Activated CD8-positive, alpha-beta memory T cell treated with anti-CD3 and anti-CD28 coated beads for 48 hours (primary cell): ENCODE measurements around the gene APOL6.
"Not testable (repeated sequence)": the region's sequence is repeated elsewhere in the genome, so short reads cannot be mapped to it uniquely, and the experiment has no call there.

Experiments used
- DNase-seq, 3 experiments: peaks; one replicate each; pipeline ENCODE4 v3.0.0-alpha.2; 2020; ENCODE audit warnings: low read depth in 2 of 3, low spot score in 2 of 3

The APOL6 gene

DNA sequence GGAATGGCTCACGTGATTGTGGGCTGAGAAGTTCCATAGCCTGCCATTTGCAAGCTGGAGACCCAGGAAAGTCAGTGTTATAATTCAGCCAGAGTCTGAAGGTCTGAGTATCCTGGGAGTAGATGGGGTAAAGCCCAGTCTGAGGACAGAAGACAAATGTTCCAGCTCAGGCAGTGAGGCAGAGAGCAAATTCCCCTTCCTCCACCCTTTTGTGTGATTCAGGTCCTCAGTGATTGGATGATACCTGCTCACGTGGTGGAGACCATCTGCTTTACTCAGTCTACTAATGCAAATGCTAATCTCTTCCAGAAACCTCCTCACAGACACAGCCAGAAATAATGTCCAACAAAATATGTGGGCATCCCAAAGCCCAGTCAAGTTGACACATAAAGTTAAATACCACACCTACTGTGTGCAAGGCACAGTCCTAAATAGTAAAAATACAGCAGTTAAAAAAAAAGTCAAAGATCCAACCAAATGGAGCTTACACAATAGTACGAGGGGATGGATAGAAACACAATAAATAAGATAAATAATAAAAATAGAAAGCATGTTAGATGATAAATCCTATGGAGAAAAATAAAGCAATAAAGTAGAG is 13.2 kb upstream of the APOL6 start:
- DNase-seq: no peak

DNA sequence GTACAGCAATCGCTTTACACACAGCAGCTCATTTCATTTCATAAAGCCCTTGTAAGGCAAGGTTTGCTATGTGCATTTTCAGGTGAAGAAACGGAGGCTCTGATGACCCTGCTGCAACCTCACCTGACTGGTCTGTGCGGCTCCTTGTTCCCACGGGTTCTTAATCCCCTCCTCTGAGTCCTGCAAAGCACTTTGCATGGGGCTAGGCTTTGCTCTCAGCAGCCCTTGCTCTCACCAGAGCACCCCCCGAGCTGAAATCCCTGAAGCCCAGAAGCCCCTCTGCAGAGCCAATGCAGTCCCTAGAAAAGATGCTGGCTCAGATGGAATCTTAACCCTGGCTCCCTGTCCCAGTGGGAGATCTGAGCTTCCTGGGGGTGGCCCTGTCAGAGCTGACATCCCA is 11.0 kb upstream of the APOL6 start:
- DNase-seq: no peak

DNA sequence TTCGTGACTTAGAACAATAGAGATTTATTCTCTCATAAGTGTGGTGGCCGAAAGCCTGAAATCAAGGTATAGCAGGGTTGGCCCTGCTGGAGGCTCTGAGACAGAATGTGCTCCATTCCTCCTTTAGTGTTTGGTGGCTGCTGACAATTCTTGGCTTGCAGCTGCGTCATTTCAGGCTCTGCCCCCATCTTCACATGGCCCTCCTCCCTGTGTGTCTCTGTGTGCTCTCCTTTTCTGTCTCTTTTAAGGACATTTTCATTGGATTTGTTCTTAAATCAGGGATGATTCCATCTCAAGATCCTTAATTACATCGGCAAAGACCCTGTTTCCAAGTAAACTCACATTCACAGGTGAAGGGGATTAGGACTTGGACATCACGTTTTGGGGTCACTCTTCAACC is 10.2 kb upstream of the APOL6 start:
- no peak for DNase-seq

DNA sequence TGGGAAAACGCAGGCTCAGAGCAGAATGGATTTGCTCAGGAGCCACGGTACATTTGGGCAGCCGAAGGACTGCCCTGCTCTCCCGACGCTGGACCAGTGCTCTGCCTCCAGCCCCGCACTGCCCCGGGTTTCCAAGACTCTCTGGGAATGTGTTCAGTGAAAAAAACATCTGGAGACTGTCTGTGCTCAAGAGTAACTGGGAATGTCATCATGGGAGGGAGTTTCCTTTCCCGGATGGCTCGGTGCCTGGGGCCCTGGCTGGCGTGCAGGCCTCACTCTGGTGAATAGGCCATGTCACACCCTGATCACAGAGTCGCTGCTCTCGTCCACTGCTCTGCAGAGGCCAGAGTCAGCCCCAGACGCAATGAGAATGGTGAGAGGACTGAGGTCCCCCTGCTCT is 9.8 kb upstream of the APOL6 start:
- no peak for DNase-seq

DNA sequence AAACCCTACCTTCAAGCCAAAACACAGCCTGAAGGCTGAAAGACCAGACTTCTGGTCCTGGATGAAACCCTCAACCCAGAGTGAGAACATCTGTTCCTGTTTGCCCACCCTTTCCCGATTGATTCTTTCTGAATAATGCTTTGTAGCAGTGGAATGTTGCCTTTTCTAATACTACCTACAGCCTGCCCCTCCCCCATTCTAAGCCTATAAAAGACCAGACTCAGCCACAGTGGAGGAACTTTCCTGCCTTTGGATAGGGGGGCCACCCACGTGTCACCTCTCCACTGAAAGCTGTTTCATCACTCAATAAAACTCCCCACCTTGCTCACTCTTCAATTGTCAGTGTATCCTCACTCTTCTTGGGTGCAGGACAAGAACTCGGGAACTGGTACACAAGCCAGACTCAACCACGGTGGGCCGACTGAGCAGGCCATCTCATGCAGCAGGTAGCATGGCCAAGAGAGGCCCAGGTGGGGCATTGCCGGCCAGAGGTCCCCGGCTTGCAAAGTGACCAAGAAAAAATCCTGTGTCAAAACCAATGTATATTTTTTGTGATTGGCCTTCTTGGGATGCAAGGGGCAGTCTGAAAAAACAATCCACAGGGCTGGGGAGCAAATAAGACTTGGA is 6.6 kb upstream of the APOL6 start:
- DNase-seq: no peak

DNA sequence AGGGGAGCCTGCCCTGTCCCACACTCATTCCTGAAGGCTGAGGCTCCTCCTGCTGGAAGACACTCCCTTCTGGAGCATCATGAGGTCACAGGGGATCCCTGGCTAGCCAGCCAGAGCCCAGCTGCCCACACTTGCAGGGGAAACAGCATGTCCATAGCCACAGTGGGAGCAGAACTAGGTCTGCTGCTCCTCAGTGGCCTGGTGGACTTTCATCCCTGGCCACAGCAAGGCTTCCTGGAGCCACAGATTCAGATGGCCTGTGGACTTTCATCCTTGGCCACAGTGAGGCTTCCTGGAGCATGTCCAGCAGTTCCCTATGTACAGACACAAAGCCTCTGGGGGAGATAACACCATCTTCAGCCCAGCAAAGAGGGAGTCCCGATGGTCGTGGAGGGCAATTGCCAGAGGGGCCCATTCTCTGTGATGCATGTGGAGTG is 5.9 kb upstream of the APOL6 start:
- DNase-seq: no peak

DNA sequence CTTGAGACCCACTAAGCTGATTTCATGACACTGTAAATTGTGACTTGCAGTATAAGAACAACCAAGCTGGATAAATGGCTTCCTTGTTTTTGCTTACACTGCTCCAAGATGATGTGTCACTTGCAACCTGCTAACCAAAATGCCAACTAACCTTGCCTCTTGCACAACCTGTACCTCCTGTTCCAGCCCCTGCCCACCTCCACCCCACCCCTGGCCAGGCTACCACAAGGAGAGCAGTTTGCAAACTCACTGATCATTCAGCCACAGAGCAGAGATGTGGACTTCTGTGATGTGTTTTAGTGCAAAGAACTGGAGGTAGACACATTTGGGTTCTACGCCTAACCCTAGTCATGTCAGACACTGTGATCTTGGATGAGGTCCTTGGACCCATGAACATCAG is 4.3 kb upstream of the APOL6 start:
- DNase-seq: no peak

DNA sequence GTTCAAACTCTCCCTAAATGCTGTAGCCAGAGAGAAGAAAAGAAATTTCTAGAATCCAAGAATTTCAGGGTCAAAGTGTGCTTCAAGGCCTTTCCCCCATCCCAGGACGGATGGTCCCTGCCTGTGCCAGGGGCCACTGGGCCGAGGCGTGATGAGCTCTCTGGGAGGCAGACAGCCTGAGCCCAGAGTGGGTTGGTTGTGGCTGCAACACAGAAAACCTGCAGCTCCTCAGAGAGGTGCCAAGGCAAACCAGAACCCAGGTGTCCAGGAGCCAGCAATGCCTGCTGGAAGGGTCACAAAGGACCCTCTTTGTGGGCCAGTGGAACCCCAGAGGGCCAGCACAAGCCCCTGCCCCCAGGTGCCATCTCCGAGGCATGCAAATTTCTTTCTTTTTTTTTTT is 2.6 kb upstream of the APOL6 start:
- DNase-seq: no peak

DNA sequence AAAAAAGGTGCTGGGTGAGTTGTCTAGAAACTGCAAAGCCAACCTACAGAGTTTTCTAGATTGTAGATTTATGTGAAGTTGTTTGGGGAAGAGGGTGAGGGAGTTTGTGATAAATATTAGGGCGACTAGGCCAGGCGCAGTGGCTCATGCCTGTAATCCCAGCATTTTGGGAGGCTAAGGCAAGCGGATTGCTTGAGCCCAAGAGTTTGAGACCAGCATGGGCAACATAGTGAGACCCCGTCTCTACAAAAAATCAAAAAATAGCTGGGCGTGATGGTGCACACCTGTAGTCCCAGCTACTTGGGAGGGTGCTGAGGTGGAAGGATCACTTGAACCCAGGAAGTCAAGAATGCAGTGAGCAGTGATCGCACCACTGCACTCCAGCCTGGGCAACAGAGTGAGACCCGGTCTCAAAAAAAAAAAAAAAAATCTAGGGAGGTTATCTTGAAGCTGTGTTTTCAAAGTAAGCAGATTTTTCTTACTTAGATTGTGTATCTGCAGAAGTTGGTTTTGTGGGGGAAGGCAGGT is 844 bp downstream of the APOL6 start:
- no peak for DNase-seq

DNA sequence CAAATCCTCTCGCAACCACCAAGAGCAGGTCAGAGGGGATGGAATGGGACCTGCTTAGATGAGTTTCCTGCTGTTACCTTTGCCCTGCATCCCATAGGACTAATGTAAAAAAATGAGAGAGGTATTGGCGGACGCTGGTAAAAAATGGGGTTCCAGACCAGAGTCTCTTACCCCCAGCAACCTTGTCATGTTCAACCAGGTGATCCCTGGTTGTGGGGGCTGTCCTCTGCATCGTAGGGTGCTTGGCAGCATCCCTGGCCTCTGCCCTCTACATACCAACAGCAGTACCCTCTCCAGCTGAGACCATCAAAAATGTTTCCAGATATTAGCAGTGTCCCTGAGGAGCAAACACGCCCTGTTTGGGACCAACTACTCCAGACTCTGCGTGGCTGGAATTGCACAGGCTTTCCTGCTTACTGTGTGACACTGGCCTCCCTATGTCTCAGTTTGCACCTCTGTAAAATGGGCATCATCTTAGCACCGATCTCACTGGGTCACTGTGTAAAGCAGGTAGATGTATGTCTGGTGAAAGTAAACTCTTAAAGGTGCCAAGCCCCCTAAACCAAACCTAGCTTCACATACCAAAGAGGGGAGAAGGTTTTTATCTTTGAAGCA is 1.5 kb downstream of the APOL6 start:
- DNase-seq: no peak

DNA sequence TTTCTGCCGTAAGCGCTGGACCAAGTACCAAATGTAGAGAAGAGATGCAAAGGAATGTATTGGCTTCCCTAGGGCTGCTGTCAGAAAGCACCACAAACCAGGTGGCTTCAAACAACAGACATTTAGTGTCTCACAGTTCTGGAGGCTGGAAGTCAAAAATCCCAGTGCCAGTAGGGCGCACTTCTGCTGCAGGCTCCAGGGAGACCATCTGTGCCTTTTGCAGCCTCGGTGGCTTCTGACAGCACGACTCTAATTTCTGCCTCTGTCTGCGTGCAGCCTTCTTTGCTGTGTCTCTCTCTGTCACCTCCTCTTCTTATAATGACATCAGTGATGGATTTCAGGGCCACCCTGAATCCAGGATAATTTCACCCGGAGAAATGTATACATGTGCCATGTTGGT is 2.8 kb downstream of the APOL6 start:
- no peak for DNase-seq

DNA sequence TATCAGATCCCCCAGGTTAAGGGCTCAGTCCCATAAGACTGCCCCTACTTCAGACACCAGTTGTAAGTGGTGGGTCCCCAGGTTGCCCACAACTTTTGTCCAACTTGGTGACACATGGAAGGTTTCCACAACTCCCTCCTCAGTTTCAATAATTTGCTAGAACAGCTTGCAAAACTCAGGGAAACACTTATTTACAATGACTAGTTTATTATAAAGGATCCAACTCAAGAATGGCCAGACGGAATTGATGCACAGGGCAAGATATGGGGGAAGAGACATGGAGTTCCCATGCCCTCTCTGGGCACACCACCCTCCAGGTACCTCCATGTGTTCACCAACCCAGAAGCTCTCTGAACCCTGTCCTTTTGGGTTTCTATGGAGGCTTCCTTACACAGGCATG is 5.6 kb downstream of the APOL6 start:
- no peak for DNase-seq

DNA sequence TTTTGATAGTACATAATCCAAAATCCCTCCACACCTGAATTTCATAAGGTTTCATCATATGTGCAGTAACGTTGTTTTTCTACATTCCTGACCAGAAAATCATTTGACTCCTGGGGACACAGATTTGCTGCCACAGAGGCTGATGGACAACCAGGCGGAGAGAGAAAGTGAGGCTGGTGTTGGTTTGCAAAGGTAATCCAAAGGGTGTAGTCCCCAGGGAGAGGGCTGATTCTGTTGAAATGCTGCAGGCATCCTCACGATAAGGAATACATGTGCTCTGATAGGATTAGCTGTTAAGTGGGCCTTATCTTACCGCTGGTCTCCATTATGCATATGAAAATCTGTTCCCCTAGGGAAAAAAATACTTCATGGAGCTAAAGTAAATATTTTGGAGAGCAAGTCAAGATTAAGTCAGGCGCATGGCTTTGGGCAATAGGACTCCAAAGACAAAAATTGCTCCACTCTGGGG is 8.1 kb downstream of the APOL6 start:
- no peak for DNase-seq

DNA sequence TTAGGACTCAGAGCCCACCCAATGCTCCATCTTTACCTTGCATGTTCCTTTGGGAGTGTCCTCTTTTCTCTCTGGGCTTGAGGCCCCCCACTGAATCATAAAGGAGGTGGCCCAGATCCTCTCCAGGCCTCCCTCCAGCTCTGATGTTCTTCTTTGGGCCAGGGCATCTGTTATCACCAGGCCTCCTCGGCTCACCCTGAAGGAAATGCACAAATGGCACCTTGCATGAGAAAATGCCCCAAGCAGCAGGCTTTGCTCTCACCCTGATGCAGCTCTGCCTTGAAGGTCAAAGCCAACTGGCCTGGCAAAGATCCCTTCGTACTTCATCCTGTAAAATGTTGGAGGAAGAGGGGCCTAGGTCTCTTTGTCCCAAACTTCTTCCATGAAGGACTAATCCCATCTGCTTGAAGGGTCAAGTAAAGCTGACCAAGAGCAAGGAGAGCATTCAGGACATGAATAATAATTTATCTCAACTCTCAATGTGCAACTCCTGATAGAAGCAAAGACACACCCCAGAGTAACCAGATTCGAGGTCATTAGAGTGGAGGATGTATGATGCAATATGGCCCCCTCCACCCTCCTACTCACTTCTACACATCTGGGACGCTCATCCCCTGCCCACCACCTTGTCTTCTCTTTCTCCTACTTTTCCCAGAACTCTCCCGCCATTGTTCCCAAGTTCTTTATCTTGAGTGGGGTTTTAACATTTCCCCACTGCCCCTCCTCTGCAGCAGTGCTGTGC is 9.5 kb downstream of the APOL6 start:
- no peak for DNase-seq

DNA sequence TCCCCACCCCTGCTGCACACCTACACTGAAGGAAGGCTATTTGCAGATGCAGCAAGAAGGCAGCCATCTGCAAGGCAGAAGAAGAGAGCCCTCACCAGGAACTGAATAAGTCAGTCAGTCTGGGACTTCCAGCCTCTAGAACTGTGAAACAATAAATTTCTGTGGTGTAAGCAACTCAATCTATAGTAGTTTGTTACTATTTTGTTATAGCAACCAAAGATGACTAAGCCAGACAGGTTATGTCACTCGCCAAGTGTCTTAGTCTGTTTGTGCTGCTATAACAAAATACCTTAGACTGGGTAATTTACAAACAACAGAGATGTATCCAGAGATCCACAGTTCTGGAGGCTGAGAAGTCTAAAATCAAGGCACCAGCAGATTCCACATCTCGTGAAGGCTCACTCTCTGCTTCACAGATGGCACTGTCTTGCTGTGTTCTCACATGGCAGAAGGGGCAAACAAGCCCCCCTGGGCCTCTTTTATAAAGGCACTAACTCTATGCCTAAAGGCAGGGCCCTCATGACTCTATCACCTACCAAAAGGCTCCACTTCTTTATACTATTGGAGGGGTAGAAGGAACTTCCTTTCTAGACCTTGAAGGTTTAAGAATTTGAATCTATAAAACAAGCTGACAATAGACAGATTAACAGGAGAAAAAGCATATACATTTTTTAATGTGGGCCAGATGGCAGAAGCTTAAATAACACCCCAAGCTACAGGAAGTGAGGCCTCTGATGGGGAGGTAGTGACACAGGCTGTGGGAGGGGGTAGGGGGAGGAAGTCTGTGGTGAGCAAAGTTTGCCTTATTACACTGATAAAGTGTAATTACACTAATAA is 12.3 kb downstream of the APOL6 start:
- DNase-seq: peak in 1 of 3 experiments; percentile 19

DNA sequence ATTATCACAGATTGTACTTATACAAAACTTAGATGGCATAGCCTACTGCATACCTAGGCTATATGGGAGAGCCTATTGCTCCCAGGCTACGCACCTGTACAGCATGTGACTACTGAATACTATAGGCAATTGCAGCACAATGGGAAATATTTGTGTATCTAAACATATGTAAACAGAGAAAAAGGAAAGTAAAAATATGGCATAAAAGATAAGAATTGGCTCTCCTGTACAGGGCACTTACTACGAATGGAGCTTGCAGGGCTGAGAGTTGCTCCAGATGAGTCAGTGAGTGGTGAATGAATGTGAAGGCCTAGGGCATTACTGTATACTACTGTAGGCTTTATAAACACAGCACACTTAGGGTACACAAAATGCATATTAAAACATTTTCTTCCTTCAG is 13.2 kb downstream of the APOL6 start:
- no peak for DNase-seq

DNA sequence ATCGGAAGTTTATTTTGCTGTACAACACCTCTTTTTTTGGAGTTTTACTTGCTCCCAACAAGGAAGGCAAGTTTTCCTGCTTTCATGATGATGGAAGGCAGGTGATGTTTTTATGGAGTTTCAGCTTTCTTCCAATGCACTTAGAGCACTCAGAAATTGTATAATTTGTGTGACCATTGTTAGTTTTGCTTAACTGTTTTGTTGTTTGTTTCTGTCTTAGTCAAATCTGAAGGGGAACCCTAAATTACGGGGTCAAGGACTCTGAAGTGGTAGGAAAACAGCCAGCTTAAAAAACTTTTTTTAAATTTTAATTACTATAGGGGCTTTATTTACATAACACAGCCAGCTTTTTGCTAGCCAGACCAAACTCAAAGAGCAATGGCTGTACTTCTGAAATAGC is 14.7 kb downstream of the APOL6 start:
- DNase-seq: no peak

DNA sequence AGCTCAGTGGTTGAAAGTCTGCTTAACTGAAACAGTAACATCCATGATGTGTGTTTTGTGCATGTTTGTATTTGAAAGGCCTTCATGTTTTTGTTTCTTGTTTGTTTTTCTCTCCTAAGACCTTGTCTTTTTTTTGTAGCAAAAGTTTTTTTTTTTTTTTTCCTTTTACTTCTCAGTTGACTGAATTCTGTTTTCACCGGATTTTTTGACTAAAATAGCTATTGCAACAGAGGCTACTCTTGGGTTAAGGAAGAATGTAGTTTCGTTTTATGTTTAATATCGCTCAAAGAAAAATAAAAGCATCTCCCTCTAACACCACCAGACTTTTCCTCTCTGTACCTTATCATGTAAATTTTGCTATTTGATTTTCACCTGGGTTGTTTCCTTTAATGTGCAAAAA is 15.1 kb downstream of the APOL6 start:
- no peak for DNase-seq

DNA sequence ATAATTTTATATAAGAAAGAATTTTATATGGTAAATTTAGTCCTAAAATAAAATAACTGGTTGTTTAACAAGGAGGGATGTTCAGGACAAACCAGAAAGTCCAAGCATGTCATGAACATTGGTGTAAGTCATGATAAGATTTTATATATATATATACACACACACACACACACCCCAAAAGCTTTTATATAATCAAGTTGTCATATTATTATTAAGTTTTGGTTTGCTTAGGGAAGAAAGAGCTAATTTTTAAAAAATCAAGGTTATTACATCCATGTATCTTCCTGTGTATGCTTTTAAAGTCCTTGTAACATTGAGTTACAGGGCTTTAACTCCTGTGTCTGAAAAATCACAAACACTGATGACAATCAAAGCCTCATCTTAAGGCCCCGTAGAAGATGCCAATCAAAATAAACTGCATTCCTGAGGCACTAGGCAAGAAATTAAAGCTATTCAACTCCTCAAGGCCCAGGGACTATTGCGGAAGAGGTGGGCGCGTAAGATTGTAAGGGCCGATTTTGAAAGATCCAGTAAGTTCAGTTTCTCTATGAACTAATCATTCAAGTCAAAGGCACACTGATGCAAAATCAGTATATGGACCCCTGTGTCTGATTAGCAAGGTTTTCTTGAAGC is 16.8 kb downstream of the APOL6 start:
- no peak for DNase-seq

DNA sequence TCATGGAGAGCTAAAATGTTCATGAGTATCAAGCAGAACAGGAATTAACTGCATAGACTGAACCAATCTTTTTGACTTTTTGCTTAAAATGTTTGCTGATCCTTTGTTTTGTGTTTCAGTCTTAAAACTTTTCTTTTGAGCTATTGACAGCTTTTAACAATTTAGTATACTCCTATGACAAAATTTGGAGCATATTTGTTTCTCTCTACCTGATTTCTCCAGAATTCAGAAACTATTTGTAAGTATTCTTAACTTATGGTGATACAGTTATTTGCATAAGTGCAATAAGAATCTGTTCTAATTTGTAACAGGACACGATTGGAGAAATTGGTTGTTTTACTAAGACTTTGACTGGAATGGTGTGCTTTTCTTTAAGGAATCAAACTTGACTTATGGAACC is 18.5 kb downstream of the APOL6 start:
- not testable (repeated sequence) for DNase-seq

DNA sequence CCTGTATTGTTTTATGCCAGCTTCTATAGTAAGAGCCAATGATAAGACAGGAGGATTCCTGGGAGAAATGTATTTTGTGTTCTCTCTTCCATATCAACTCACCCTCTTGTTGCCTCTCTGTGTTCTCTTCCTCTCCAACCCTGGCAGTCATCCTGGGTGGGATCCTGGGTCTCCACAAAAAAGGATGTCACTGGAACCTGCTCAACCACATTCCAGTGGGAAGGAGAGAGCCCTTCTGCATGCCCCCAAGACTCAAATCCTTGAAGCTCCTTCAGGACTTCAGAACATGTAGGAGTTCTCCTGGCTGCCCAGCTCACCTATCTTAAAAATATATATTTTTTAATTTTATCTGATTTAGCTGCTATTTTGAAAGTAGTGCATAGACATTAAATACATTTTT is 26.1 kb downstream of the APOL6 start:
- no peak for DNase-seq
